HEK293 (cell line): ENCODE results near the gene SMC6.

Source experiments
- CTCF ChIA-PET: fragments of 350-600 bp; formaldehyde crosslinking; extraction: SDS; loops from one replicate; lab custom pipeline; 2021; ENCODE audit warnings: antibody characterized with exemption; lab: Yijun Ruan, JAX
- POLR2A ChIA-PET: fragments of 300-600 bp; formaldehyde crosslinking; extraction: SDS; loops from one replicate; lab custom pipeline; 2020; ENCODE audit warnings: antibody characterized with exemption, inconsistent platforms; lab: Yijun Ruan, JAX
- H3K27ac ChIP-seq: fragments of 200-500 bp; sonication (Bioruptor generic); 2 replicates; pipeline ENCODE4 v1.5.1; 2014; ENCODE audit warnings: low read depth, low read length, control low read depth, inconsistent platforms; ENCODE audit errors: extremely low read depth
- H3K36me3 ChIP-seq, 2 experiments: fragments of 200-500 bp in 1 of 2; sonication (Bioruptor generic) in 1 of 2; 1 replicate in 1 of 2; 2 replicates in 1 of 2; pipeline ENCODE4 v1.5.1; 2014 to 2017; ENCODE audit warnings: inconsistent platforms in 2 of 2, low read length in 2 of 2; ENCODE audit not compliant: control insufficient read depth in 2 of 2, insufficient read depth in 1 of 2
- H3K4me1 ChIP-seq: fragments of 200-500 bp; sonication (Bioruptor generic); 2 replicates; pipeline ENCODE4 v1.5.1; 2014; ENCODE audit warnings: mild to moderate bottlenecking, low read length, inconsistent platforms; ENCODE audit not compliant: control insufficient read depth, insufficient read depth
- H3K4me3 ChIP-seq: 2 replicates; pipeline ENCODE4 v1.5.1; 2011; ENCODE audit warnings: low read depth, mild to moderate bottlenecking, control low read depth, low read length, moderate library complexity
- H3K9me3 ChIP-seq: fragments of 200-500 bp; sonication (Bioruptor generic); 2 replicates; pipeline ENCODE4 v1.5.1; 2014; ENCODE audit warnings: low read depth, low read length, inconsistent platforms; ENCODE audit not compliant: control insufficient read depth, insufficient read depth
- CTCF ChIP-seq: fragments of 450-650 bp; formaldehyde crosslinking; IDR thresholded peaks from 2 replicates; pipeline ENCODE4 v1.5.1; 2016; ENCODE audit warnings: missing biosample characterization, missing genetic modification characterization
- PBX3 ChIP-seq: sonication (generic); formaldehyde crosslinking; IDR thresholded peaks from 2 replicates; pipeline ENCODE4 v1.8.1; 2022; ENCODE audit warnings: mild to moderate bottlenecking, moderate library complexity, missing genetic modification reagents
- PRDM2 ChIP-seq: fragments of 450-650 bp; formaldehyde crosslinking; IDR thresholded peaks from 2 replicates; pipeline ENCODE4 v1.5.1; 2016; ENCODE audit warnings: missing biosample characterization, missing genetic modification characterization, borderline replicate concordance
- SP3 ChIP-seq: fragments of 450-650 bp; formaldehyde crosslinking; IDR thresholded peaks from 2 replicates; pipeline ENCODE4 v1.5.1; 2016; ENCODE audit warnings: missing biosample characterization, missing genetic modification characterization
- ZFHX2 ChIP-seq: fragments of 450-650 bp; formaldehyde crosslinking; conservative IDR thresholded peaks from 2 replicates; pipeline ENCODE4 v1.5.1; 2016; ENCODE audit warnings: missing biosample characterization, missing genetic modification characterization
- ZNF157 ChIP-seq: fragments of 450-650 bp; formaldehyde crosslinking; IDR thresholded peaks from 2 replicates; pipeline ENCODE4 v1.5.1; 2016; ENCODE audit warnings: missing biosample characterization, missing genetic modification characterization
- ZNF398 ChIP-seq: fragments of 450-650 bp; formaldehyde crosslinking; IDR thresholded peaks from 2 replicates; pipeline ENCODE4 v1.5.1; 2017; ENCODE audit warnings: missing biosample characterization, missing genetic modification characterization
- ZNF423 ChIP-seq: fragments of 450-650 bp; formaldehyde crosslinking; IDR thresholded peaks from 2 replicates; pipeline ENCODE4 v1.5.1; 2016; ENCODE audit warnings: missing biosample characterization, missing genetic modification characterization
- ZNF433 ChIP-seq: fragments of 450-650 bp; formaldehyde crosslinking; IDR thresholded peaks from 2 replicates; pipeline ENCODE4 v1.5.1; 2016; ENCODE audit warnings: missing biosample characterization, missing genetic modification characterization, low read depth
- ZNF501 ChIP-seq: fragments of 450-650 bp; formaldehyde crosslinking; IDR thresholded peaks from 2 replicates; pipeline ENCODE4 v1.5.1; 2016; ENCODE audit warnings: missing biosample characterization, missing genetic modification characterization
- ZNF510 ChIP-seq: fragments of 450-650 bp; formaldehyde crosslinking; IDR thresholded peaks from 2 replicates; pipeline ENCODE4 v1.5.1; 2018; ENCODE audit warnings: mild to moderate bottlenecking, missing genetic modification characterization, missing biosample characterization; ENCODE audit not compliant: insufficient replicate concordance
- ZNF555 ChIP-seq: fragments of 450-650 bp; formaldehyde crosslinking; conservative IDR thresholded peaks from 2 replicates; pipeline ENCODE4 v1.5.1; 2017; ENCODE audit warnings: missing biosample characterization, mild to moderate bottlenecking, missing genetic modification characterization, inconsistent platforms
- ZSCAN18 ChIP-seq: fragments of 450-650 bp; formaldehyde crosslinking; IDR thresholded peaks from 2 replicates; pipeline ENCODE4 v1.5.1; 2016; ENCODE audit warnings: missing biosample characterization, missing genetic modification characterization

SMC6 gene

GRCh38 chr2:17771956-17772355, 18.3 kb upstream of the SMC6 start (continued):
- no peak for TF ChIP-seq ZSCAN18 (tag by site-specific recombination)
- TF ChIP-seq ZFHX2 (tag by site-specific recombination), result no peak
- no peak for TF ChIP-seq SP3 (tag by site-specific recombination)
- no peak for TF ChIP-seq ZNF433 (tag by site-specific recombination)

- TF ChIP-seq ZNF501 (no peak), ZNF555 (tag by site-specific recombination) (no peak), PBX3 (CRISPR knock-in tag) (no peak), ZNF510 (tag by site-specific recombination) (no peak), CTCF (no peak), ZNF423 (no peak), ZNF398 (no peak), PRDM2 (tag by site-specific recombination) (no peak), ZNF157 (tag by site-specific recombination) (no peak)
- Histone ChIP-seq H3K36me3 (peaks cover 60 to 68% of the 10 kb centered on the region in 2 experiments), H3K4me1 (no peaks in the 10 kb centered on the region), H3K9me3 (no peaks in the 10 kb centered on the region), H3K27ac (no peak overlapping the region), H3K4me3 (no peak overlapping the region)
- ChIA-PET CTCF (interaction anchor here (0.9 kb wide), 1 partner anchor 461 kb away, joined by 4 read pairs; no protein-coding TSS in a partner anchor), POLR2A (no interaction called here)
Observed at GRCh38 chr2:17768894-17769293, 15.3 kb upstream of the SMC6 start.
